Occipital lobe (tissue), 2 donors: ENCODE data around the gene ROR2. TPM values are rescaled to one million over a fixed set of nuclear protein-coding genes. Genes with fewer than 3 reads are reported as not detected.

Source experiments
- DNase-seq: peaks from one replicate; lab custom pipeline; 2025; lab: John Stamatoyannopoulos, UW
- total RNA-seq: library from RNA; depleted of rRNA; stranded (reverse); fragments of >200 nt; gene quantifications from one replicate; pipeline ENCODE4 v1.2.3, GENCODE V29; 2014

Gene ROR2
- total RNA-seq, 1 donor from 2014 or later, result 0.94 TPM

DNA sequence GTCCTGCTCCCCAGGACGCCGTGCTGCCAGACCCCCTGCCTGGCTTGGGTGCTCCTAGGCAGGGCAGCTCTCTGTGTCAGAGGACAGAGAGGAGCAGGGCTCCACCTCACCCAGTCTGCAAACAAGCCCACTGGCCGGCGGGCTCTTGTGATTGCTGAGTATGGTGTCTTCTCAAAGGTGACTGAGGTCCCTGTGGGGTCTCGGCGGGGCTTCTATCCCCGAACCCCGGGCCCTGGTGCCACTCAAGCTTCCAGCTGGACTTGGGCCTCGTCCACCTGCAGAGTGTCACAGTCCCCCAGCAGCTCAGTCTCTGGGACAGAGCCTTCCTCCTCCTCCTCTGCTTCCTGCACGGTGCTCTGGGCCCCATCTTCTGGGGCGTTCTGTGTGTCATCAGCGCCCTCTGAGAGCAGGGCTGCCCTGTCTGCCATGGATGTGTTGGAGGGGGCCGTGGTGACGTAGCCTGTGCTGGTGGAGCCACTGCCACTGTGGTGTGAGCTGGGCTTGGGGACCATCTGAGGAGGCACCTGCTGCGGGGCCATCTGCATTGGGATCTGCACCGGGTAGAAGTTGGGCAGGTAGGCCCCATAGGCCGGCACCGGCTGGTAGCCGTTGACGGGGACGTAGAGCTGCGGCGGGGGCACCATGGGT is 226.5 kb downstream of the ROR2 start:
- no peak for DNase-seq

DNA sequence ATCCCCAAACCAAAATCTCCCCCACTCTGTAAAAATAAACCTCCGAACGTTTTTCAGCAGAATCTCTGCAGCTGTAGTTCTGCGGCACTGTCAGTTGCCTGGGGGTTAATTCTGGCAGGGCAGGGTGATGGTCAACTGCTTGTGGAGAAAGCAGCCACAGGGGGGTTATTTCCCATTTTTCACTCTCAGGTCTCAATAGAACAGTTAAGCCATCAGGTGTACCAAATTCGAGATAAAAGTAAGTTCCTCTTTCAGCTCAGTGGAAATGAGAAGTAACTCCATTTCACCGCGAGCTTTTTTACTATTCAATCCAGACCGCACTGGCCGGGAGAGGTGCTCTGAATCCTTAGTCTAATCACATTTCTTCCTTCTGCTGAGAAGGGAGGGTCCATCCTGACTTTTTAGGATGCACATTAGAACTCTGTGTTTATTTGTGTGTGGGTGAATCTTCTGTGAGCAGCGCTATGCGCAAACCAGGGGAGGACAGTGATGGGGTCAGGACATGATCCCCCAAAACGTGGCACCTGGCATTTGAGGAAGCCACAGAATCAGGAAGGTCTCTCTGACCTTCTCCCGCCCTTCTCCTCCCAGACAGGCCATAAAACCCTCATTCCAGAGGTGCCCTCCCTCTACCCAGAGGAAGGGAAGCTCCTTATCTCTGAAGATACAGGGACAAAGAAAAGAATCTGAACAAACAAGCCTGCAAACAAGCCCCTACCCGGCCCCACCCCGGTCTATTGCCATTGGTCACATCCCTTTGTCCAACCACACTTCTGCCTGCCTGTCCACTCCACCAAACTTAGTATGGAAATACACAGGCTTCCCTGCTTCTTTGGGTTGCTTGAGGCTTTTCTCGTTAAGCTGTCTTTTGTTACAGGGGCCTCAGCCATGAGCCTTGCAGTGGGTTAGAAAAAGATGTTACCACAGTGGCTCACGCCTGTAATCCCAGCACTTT is 229.0 kb downstream of the ROR2 start:
- DNase-seq, result no peak

DNA sequence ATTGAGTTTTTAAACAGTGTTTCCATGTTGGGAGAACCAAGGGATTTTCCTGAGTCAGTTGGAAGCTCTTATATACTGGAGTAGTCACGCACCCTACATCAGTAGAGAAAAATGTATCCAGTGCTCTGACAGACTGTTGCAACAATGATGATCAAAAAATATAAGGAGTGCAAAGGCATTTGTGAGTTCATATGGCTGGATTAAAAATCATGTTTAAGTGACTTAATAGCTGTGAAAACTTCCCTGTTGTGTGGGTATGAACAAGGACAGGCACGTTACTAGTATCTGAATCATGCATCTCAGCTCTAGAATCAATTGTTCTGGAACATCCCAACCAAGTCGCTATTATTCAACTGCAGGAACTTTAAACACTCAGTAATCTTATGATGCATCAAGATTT is 229.7 kb downstream of the ROR2 start:
- DNase-seq, result no peak

DNA sequence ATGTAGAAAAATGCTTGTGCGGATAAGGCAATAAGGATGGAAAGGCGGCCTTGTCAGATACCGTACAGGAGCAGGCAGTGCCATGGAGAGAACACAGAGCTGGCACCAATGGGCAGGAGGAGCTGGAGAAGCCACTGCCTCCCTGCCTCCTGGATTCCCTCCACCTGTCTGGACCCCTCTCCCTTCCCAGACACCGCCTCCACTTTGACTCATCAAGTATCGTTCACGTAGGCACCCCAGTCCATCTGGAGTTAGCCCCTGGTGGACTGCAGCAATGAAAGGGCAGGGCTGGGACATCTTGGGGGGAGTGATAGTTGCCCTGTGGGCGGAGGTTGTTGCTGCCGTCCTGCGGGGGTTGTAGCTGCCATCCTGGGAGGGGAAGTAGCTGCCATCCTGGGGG is 232.0 kb downstream of the ROR2 start:
- no peak for DNase-seq

DNA sequence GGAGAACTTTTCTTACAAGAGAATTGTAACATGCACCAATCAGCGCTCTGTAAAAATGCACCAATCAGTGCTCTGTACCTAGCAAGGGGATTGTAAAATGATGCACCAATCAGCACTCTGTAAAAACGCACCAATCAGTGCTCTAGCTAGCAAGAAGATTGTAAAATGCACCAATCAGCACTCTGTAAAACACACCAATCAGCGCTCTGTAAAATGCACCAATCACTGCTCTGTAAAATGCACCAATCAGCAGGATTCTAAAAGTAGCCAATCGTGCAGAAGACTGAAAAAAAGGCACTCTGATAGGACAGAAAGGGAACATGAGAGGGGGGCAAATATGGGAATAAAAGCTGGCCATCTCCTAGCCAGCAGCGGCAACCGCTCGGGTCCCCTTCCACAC is 233.2 kb downstream of the ROR2 start:
- DNase-seq, result no peak

DNA sequence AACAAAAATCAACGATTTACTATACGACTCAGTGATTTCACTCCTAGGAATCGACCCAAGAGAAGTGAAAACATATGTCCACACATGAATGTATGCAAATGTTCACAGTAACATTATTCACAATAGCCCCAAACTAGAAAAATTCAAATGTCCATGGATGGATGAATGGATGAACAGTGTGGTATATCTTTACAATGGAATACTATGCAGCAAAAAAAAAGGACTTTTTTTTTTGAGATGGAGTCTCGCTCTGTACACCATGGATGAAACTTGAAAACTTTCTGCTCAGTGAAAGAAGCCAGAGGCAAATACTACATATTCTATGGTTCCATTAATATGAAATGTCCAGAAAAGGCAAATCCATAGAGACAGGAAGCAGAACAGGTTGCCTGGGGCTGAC is 233.8 kb downstream of the ROR2 start:
- DNase-seq, result no peak

DNA sequence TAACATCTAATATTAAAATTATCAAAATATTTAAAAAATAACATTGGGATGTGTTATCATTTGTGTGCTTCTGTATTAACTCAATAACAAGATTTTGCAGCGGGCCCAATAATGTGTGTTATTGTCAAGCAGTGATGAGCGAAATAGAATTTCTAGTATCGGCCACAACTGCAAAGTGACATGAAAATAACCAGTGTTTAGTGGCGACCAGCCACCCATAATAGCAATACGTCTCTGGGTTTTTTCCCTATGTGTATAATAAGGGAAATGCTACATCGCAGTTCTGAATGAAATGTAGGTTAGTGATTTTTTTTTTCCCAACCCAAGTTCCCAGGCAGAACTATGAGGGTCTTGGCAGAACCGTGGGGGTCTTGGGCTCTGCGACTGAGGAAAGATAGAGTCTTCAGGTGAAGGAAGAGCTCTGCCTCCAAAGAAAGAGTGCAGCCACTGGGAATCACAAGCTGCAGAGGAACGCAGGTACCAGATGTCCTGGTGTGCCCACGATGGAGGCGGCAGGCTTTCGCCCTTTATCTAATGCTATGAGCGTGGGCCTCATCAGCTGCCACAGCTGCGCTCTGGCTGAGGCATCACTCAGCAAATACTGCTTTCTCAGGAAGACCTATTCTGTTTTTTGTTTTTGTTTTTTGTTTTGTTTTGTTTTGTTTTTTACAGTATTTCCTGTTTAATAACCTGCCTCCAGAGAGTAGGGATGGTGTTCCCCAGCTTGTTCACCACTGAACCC is 235.0 kb downstream of the ROR2 start:
- DNase-seq, result no peak

DNA sequence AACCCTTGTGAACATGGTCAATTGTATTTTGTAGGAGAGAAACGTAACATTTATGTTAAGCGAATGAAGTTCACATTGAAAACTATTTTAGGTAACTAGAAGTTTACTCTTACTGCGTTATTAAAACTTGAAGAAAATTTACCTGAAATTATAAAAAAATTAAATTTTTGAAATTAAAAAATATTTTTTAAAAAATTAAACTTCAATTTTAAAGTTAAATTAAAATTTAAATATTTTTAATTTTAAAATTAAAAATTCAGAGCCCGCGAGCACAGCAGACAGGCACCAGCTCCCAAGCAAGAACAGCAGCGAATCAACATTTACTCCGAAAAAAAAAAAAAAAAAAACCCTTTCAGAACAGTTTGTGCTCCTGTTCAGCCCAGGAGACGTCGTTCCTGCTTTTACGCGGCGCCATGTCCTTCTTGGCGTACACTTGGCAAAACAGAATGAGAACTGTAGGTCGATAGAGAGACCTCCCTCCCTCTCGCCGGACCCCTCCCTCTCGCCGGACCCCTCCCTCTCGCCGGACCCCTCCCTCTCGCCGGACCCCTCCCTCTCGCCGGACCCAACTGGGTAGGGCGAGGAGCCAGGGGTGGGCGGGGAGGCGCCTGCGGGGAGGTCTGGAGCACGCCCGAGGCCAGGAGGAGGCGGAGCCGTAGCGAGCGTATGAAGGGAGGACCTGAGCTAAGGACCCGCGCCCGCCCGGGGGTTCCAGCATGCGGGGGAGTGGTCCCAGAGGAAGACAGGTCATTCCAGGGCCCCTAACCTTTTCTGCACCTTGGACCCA is 235.8 kb downstream of the ROR2 start:
- DNase-seq, result peak; percentile 13

DNA sequence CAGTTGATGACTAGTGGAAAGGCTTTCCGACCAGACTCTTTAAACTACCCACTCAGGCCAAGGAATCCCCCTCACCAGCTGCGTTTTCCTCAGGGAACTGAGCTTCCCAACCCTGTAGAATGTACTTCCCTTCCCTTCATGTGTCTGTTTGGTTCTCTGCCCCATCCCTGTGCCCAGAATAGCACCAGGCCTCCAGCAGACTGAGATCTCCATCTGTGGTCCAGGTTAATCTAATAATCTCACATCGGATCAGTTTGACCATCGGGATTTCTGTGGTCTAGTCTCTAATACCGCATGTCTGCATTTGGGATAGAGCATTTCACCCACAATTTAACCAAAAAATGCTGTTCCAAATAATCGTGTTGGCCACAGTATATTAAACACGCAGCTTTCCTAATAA is 237.2 kb downstream of the ROR2 start:
- no peak for DNase-seq

DNA sequence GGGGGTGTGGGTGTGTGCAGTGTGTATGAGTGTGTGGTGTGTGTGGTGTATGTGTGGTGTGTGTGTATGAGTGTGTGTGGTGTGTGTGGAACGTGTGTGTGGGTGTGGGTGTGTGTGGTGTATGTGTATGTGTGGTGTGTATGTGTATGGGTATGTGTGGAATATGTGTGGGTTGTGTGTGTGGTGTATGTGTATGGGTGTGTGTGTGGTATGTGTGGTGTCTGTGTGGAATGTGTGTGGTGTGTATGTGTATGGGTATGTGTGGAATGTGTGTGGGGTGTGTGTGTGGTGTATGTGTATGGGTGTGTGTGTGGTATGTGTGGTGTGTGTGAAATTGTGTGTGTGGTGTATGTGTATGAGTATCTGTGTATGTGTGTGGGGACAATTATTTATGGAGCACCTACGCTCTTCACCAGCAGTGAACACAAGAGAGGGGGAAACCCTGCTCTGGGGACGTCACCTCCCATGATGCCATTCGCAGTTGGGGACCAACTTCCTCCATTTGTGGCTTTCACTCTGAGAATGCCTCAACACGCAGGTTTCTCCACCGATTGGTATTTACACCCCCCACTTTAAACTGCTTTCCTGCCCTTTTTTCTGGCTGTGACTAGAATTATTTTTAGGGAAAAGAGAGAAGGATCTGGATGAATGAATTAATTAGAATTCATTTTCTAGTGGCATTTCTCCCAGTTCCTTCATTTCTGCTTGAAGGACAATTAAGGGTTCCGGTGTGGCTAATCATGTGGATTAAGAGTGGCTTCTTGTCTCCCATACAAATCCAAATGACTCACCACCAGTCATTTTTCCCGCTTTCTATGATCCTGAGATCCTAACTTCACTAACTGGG is 238.1 kb downstream of the ROR2 start:
- no peak for DNase-seq

DNA sequence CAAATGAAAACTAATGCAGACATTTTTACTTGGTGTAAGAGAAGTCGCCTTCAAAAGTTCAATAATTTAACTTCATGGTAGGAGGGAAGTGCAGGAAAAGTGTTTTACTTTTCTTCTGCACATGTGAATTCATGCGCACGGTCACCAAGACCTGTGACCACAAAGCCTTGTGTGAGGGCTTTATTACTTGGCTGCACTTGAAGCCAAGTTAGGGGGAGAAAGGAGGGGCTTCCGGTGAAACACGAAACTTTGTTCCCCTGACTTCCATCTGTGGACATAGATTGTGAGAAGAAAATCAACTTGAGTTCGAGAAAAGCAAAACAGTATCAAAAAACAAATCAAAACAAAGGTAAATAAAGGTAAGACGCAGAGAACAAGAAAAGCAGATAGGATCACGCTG is 239.9 kb downstream of the ROR2 start:
- DNase-seq, result no peak

DNA sequence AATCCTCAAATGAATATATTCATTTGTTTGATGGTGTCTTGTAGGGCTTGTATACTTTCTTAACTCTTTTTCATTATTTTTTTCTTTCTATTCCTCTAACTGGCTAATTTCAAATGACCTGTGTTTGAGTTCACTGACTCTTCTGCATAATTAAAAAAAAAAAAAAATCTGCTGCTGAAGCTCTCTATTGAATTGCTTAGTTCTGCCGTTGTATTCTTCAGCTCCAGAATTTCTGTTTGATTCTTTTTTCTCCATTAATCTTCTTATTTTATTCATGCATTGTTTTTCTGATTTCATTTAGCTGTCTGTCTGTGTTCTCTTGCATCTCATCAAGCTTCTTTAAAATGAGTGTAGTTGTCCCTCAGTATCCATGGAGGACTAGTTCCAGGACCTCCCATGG is 244.6 kb downstream of the ROR2 start:
- DNase-seq, result no peak

DNA sequence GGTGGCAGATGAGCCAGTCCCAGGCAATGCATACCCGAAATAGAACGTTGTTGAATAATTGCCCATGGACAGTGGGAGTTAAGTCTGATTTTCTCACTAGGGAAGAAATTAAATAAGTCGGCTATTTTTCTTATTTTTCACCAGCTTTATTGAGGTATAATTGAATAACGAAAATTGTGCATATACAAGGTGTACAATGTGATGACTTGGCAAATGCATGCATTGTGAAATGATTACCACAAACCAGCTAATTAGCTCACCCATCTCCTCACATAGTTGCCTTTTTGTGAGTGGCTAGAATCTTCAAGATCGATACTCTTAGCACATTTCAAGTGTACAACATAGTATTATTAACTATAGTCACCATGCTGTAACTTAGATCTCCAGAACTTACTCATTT is 249.6 kb downstream of the ROR2 start:
- no peak for DNase-seq

DNA sequence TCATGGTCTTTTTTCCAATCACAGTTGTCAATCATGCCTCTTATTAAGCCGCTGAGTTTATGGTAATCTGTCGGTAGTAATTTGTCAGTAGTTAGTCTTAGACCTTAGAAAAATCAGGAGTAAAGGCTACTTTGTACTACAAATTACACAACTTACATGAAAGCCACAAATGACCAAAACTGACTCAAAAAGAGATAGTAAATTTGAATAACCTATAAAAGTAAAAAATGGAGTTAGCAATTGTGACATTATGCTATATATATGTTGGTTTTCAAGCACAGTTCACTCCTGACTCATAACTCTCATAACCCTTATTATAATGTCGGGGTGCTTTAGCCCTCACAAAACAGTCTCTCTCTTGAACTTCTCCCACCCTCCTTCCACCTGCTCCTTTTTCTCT is 251.8 kb downstream of the ROR2 start:
- DNase-seq, result no peak

DNA sequence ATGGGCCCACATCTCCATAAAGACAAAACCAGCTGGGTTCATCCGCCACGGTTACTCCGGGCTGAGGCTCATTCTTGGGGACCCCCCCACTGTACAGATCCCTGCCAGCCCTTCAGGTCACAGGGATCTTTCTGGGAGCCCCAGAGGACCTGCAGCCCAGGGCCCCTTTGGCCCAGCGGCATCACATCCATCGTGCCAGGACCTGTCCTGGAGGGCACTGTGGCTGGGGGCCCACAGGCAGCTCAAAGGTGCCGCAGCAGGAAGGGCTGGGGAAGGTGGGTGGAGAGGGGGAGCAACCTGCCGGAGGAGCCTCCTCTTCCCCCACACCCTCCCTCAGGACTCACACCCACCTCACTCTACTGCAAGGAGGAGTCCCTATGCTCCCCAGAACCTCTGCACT is 252.8 kb downstream of the ROR2 start:
- no peak for DNase-seq

DNA sequence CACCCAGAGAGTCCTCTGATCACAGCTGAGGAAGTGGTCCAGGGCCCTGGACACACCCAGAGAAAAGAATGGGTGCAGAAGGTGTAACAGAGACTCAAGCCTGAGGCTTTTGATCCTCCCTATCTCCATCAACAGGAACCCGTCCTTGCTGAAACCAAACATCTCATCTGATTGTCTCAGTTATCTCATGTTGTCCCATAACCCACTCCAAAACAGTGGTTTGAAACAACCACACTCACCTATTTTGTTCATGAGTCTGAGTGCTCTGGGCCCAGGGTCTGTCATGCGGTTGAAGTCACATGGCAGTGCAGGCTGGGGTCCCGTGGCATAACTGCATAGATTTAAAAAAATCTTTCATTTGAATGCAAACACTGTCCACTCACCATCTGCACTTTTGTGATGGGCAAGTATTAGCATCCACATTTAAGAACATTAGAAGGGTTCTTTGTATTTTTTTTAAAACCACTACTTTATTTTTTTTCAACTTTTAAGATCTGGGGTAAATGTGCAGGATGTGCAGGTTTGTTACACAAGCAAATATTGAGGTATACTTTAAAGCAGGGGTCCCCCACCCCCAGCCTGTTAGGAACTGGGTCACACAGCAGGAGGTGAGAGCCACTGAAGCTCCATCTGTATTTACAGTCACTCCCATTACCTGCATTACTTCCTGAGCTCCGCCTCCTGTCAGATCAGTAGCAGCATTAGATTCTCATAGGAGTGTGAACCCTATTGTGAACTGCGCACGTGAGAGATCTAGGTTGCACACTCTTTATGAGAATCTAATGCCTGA is 255.8 kb downstream of the ROR2 start:
- DNase-seq, result no peak

DNA sequence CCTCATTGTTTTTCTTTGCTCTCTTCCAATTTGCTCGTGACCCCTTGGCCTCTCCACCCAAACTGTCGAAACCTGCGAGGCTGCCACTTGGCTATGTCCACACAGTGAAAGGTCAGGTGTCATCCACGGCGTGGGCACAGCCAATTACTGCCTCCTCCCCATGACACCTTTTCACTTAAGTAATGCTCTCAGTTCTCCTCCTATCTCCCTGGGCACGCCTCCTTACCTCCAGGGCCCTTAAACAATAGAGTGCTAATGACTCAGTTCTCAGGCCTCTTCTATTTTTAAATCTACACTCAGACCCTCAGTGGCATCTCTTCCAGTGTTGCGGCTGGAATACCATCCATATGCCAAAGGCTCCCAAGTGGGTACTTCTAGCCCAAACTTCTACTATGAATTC is 256.8 kb downstream of the ROR2 start:
- no peak for DNase-seq

DNA sequence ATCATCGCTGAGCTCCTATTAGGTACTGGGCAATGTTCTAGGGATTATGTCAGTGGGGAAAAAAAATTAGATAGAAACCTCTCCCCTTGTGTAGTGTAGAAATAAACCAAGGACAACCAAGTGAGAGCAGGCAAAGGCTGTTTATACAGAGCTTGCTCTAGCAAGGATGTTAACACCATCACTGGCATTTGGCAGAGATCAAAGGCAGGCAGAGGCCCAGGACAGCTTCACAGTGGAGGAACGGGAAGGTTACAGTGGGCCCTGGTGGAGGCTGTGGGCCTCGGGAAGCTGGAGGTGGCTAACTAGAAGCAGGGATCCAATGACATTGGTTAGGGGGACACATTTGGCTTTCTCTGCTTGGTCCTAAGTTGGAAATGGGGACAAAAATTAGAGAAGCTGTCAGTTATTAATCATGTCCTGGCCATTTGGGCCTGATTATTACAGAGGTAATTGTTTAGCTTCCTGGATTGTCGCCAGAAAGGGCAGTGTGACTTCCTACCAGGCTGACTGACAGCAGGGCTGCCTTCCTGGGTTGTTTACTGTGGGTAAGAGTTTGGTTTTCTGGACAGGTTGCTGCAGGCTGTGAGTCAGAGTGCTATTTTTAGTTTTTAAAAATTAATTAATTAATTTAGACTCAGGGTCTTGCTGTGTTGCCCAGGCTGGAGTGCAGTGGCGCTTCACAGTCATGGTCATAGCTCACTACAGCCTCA is 259.3 kb downstream of the ROR2 start:
- DNase-seq, result no peak

DNA sequence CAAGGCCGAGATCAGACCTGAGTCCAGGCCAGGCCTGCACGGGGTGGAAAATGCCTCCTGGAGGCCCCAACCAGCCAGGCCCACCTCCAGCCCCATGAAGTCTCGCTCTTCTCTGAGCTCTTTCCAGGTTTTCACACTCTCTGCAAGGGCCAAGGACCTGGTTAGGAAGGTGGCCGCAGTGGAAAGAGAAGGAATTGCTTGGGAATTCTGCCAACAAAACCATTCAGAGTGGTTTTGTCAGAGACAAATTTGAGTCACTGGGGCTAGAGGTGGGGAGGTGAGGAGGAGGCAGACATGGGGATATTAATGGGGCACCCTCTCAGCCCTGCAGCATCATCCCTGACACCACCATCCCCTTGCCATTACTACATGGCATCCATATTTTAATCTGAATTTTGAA is 261.0 kb downstream of the ROR2 start:
- no peak for DNase-seq
